HG03025 (cell line): ENCODE measurements around the gene FDX2.
"Not testable (repeated sequence)": the region's sequence is repeated elsewhere in the genome, so short reads cannot be mapped to it uniquely, and the experiment has no call there.

Experiments used
- ATAC-seq: cut with Tn5 transposase; IDR thresholded peaks from one replicate; pipeline ENCODE4 v1.9.1; 2021; ENCODE audit warnings: mild to moderate bottlenecking, moderate library complexity; ENCODE audit not compliant: unreplicated experiment, low FRiP score

Gene FDX2

DNA sequence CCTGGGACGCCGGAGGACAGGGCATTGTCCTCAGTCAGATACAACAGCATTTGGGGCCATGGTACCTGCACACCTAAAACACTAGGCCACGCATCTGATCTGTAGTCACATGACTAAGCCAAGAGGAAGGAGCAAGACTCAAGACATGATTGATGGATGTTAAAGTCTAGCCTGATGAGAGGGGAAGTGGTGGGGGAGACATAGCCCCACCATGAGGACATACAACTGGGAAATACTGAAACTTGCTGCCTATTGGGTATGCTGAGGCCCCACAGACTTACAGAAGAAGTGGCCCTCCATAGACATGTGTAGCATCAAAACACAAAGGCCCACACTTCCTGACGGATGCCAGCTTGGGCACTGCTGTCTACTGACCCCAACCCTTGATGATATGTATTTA lies 30.4 kb downstream of the FDX2 start:
- ATAC-seq: no peak

GRCh38 chr19:10284960-10285278 lies 30.9 kb downstream of the FDX2 start:
- ATAC-seq: no peak

- ATAC-seq: no peak
Measured at GRCh38 chr19:10284065-10284959, 31.5 kb downstream of the FDX2 start.

DNA sequence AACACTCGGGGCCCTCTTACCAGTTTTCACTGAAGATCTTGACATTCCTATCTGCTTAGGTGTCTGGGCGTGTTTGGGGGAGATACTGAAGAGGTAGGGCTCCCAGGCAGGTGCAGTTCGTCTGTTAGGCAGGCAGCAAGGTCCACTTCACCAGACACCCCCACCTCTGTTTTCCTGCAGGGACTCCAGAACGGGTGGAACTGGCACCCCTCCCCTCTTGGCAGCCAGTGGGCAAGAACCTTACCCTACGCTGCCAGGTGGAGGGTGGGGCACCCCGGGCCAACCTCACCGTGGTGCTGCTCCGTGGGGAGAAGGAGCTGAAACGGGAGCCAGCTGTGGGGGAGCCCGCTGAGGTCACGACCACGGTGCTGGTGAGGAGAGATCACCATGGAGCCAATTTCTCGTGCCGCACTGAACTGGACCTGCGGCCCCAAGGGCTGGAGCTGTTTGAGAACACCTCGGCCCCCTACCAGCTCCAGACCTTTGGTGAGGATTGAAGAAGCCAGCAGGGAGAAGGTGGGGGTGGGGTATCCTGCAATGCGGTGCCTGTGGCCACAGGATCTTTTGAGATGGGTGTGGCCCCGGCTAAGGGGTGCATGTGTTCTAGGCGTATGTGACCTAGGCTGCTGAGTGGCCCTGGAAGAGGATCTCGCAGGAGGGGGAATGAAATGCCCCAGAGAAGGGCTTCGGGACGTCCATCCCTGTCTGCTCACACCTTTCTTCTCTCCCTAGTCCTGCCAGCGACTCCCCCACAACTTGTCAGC lies 32.3 kb downstream of the FDX2 start:
- no peak for ATAC-seq

GRCh38 chr19:10282043-10282442 lies 33.8 kb downstream of the FDX2 start:
- ATAC-seq: not testable (repeated sequence)

DNA sequence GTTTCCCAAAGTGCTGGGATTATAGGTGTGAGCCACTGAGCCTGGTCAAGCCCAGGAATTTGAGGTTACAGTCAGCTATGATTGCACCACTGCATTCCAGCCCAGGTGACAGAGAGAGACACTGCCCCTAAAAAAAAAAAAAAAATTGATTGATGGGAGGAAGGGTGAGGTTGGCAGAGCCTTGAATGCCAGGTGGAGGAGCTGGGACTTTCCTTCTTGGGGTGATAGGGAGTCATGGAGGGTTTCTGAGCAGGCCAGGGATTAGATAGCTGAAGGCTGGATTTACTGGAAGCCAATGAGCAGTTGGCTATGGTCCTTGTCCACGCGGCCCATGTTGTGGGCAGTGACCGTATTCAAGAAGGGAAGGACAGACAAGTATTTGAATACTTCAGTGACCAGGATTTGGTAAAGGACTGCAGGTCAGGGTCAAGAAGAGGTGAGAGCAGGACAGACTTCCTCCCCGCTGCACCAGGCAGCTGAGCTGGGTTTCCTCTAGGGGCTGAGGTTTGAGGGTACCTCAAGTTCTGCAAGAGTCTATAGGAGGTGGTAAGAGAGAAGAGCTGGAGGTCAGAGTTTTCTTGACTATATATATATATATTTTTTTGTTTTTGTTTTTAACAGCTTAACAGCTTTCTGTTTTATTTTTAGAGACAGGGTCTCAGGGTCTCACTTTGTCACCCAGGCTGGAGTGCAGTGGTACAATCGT lies 35.9 kb downstream of the FDX2 start:
- ATAC-seq: no peak

GRCh38 chr19:10278935-10279334 lies 36.9 kb downstream of the FDX2 start:
- ATAC-seq: no peak

- ATAC-seq: no peak
Measured at GRCh38 chr19:10277795-10278589, 37.8 kb downstream of the FDX2 start.

DNA sequence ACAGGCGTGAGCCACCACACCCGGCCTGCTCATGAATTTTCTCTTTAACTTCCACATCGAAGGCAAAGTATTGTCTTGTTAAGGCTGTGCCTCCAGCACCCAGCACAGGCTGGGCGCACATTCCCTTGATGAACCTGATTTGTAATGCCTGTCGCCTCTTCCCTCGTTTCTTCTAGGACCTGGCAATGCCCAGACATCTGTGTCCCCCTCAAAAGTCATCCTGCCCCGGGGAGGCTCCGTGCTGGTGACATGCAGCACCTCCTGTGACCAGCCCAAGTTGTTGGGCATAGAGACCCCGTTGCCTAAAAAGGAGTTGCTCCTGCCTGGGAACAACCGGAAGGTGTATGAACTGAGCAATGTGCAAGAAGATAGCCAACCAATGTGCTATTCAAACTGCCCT lies 41.2 kb downstream of the FDX2 start:
- ATAC-seq: no peak

DNA sequence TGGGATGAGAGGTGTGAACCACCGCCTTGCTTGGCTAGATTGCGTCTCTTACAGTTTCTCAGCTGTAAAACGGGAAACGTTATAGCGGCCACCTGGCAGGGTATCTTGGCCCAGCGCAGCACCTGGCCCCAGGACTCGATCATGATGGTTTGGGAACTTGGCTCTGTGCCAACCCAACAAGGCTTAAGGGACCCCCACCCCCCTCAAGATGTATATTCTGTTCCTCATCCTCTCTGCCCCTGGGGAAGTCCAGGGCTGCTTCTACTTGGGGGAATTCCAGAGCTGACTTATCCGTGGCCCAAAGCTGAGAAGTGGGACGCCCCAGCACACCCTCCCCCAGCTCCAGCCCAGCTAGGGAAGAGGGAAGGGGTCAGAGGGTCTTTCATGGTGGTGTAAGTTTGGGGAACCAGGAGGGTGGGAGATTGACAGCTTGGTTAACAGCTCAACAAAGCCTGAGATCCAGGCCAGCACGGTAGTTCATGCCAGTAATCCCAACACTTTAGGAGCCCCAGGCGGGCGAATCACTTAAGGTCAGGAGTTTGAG lies 44.2 kb downstream of the FDX2 start:
- no peak for ATAC-seq

- no peak for ATAC-seq
Measured at GRCh38 chr19:10270616-10271394, 45.0 kb downstream of the FDX2 start, which contains the start of gene ICAM1. Gene ICAM1 (plus strand): TSS chr19:10271120. CDS start chr19:10271160, 40 bp downstream.

DNA sequence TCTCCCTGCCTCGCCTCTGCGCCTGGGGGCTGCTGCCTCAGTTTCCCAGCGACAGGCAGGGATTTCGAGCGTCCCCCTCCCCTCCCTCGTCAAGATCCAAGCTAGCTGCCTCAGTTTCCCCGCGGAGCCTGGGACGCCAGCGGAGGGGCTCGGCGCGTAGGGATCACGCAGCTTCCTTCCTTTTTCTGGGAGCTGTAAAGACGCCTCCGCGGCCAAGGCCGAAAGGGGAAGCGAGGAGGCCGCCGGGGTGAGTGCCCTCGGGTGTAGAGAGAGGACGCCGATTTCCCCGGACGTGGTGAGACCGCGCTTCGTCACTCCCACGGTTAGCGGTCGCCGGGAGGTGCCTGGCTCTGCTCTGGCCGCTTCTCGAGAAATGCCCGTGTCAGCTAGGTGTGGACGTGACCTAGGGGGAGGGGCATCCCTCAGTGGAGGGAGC lies 45.6 kb downstream of the FDX2 start:
- ATAC-seq: no peak

DNA sequence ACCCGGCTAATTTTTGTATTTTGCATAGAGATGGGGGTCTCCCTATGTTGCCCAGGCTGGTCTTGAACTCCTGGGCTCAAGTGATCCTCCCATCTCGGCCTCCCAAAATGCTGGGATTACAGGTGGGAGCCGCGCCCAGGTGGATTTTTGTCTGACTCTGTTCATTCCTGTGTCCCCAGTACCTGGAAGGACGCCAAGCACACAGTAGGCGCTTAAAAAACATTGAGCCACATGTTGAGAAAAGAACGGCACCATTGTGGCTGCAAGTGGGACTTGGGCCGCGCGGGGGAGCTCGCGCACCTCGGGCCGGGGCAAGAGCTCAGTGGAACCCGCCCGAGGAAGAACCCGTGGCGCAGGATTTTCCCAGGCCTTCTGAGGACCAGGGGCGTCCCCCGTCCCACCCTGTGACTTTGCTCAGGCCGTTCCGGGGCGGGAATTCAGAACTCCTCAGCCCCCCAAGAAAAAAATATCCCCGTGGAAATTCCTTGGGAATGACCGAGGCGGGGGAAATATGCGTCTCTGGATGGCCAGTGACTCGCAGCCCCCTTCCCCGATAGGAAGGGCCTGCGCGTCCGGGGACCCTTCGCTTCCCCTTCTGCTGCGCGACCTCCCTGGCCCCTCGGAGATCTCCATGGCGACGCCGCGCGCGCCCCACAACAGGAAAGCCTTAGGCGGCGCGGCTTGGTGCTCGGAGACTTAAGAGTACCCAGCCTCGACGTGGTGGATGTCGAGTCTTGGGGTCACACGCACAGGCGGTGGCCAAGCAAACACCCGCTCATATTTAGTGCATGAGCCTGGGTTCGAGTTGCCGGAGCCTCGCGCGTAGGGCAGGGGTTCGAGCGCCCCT lies 46.3 kb downstream of the FDX2 start:
- peak; percentile 45 for ATAC-seq

- ATAC-seq: no peak
Measured at GRCh38 chr19:10268071-10268470, 47.7 kb downstream of the FDX2 start.

DNA sequence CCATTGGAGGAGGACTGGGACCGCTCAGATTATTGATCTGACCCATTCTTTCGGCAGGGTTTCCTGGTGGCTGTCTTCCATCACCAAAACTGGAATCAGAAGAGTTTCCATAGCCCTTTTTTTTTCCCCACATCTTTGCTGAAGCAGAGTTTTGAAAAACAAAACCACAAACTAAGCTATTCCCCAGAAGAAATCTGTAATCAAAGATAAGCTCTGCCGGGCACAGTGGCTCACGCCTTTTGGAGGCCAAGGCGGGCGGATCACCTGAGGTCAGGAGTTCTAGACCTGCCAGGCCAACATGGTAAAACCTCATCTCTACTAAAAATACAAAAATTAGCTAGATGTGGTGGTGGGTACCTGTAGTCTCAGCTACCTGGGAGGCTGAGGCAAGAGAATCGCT lies 49.1 kb downstream of the FDX2 start:
- ATAC-seq: no peak

DNA sequence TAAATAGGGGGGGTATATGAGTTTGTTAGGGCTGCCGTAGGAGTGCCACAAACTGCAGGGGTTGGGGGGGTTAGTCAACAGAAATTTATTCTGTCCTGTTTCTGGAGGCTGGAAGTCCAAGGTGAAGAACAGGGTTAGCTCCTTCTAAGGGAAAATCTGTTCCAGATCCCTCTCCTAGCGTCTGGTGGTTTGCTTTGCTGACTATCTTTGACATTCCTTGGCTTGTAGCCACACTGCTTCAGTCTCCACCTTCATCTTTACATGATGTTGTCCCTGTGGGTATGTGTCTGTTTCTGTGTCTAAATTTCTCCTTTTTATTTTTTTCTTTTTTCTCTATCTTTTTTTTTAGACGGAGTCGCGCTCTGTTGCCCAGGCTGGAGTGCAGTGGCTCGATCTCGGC lies 53.0 kb downstream of the FDX2 start:
- ATAC-seq: no peak

DNA sequence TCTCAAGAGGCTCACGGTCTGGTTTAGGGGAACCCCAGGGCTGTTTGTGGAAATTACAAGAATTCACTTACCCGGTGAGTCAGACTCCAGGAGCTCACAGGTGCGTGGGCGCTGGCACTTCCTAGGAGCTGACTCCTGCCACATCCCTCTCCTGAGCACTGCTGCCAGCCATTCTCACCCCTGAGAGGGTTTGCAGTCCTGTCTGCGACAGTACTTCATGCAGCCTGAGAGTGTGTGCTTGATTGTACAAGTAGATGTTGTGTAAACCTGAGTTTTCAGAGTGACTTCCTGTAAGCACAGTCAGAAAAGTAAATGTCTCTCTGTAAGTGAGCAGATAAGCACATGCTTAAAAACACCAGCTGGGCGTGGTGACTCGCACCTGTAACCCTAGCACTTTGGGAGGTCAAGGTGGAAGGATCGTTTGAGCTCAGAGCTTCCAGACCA lies 55.7 kb downstream of the FDX2 start:
- ATAC-seq: no peak
